GM23248 (cell line): ENCODE measurements around the gene EXOSC1. TPM values are rescaled to one million over a fixed set of nuclear protein-coding genes. Genes with fewer than 3 reads are reported as not detected.

Experiments
- DNase-seq: peaks from one replicate; pipeline ENCODE4 v3.0.0-alpha.2; 2015
- H2AFZ ChIP-seq: fragments of 200-600 bp; sonication (generic); 2 replicates; pipeline ENCODE4 v1.6.1; 2016; ENCODE audit warnings: antibody characterized with exemption
- H3F3A ChIP-seq: fragments of 200-600 bp; sonication (generic); 2 replicates; pipeline ENCODE4 v1.6.1; 2016; ENCODE audit warnings: mild to moderate bottlenecking, antibody characterized with exemption, mixed run types; ENCODE audit not compliant: insufficient read depth
- H3K27ac ChIP-seq: fragments of 200-600 bp; sonication (generic); 2 replicates; pipeline ENCODE4 v1.5.1; 2016; ENCODE audit warnings: mild to moderate bottlenecking
- H3K27me3 ChIP-seq: fragments of 200-600 bp; sonication (generic); replicated peaks from 2 replicates; pipeline ENCODE4 v1.6.1; 2016; ENCODE audit warnings: mild to moderate bottlenecking; ENCODE audit not compliant: insufficient read depth
- H3K36me3 ChIP-seq: fragments of 200-600 bp; sonication (generic); 2 replicates; pipeline ENCODE4 v1.6.1; 2016; ENCODE audit warnings: low read depth, mild to moderate bottlenecking
- H3K4me1 ChIP-seq: fragments of 200-600 bp; sonication (generic); 2 replicates; pipeline ENCODE4 v1.6.1; 2016; ENCODE audit warnings: mild to moderate bottlenecking; ENCODE audit not compliant: insufficient read depth
- H3K4me2 ChIP-seq: fragments of 200-600 bp; sonication (generic); one replicate; pipeline ENCODE4 v1.6.1; 2016; ENCODE audit warnings: mild to moderate bottlenecking; ENCODE audit not compliant: unreplicated experiment
- H3K4me3 ChIP-seq: fragments of 200-600 bp; sonication (generic); 2 replicates; pipeline ENCODE4 v1.5.1; 2016; ENCODE audit warnings: mild to moderate bottlenecking
- H3K79me2 ChIP-seq: fragments of 200-600 bp; sonication (generic); 2 replicates; pipeline ENCODE4 v1.6.1; 2016; ENCODE audit warnings: mild to moderate bottlenecking; ENCODE audit not compliant: insufficient read depth
- H3K9ac ChIP-seq: fragments of 200-600 bp; sonication (generic); 2 replicates; pipeline ENCODE4 v1.6.1; 2016; ENCODE audit warnings: mild to moderate bottlenecking
- H3K9me2 ChIP-seq: fragments of 200-600 bp; sonication (generic); 2 replicates; pipeline ENCODE4 v1.6.1; 2016; ENCODE audit warnings: mixed run types, mild to moderate bottlenecking, moderate library complexity; ENCODE audit not compliant: insufficient read depth
- H3K9me3 ChIP-seq: fragments of 200-600 bp; sonication (generic); one replicate; pipeline ENCODE4 v1.6.1; 2017; ENCODE audit warnings: low read depth
- H4K20me1 ChIP-seq: fragments of 200-600 bp; sonication (generic); 2 replicates; pipeline ENCODE4 v1.6.0; 2016; ENCODE audit not compliant: insufficient read depth
- EZH2 ChIP-seq: fragments of 200-600 bp; sonication (generic); IDR thresholded peaks from 2 replicates; pipeline ENCODE4 v1.6.1; 2018; ENCODE audit warnings: antibody characterized with exemption, mild to moderate bottlenecking; ENCODE audit not compliant: insufficient read depth, poor library complexity, severe bottlenecking
- EZH2phosphoT487 ChIP-seq: fragments of 200-600 bp; sonication (generic); IDR thresholded peaks from 2 replicates; pipeline ENCODE4 v1.6.1; 2018; ENCODE audit warnings: antibody characterized with exemption, moderate library complexity, mild to moderate bottlenecking, low read depth; ENCODE audit not compliant: insufficient read depth
- whole genome bisulfite sequencing, 2 experiments: methylation state at CpG; one replicate each; pipeline ENCODE4 v1.1.6; 2015 to 2017; ENCODE audit warnings: low lambda C conversion rate in 2 of 2, low coverage in 1 of 2; ENCODE audit errors: missing lambda C conversion rate in 2 of 2; 5-methylcytosine and 5-hydroxymethylcytosine counted together
- in situ Hi-C: fragments of 300-500 bp; cut with MboI; formaldehyde crosslinking; loops from 2 replicates; pipeline ENCODE4 v1.15.0; 2020
- polyA plus RNA-seq: library from polyadenylated mRNA; unstranded; fragments of >200 nt; fragmentation: Nextera tagmentation; extraction: Ambion mirVana; gene quantifications from 2 replicates; pipeline ENCODE4 v1.2.1, GENCODE V29; 2016
- total RNA-seq: library from RNA; depleted of rRNA; stranded (reverse); fragments of >200 nt; shearing (Covaris generic); gene quantifications from 2 replicates; pipeline ENCODE4 v1.2.3, GENCODE V29; 2014

The EXOSC1 gene
- total and polyA plus RNA-seq, 2 experiments from 2014 or later: 46.8 to 56.6 TPM

DNA sequence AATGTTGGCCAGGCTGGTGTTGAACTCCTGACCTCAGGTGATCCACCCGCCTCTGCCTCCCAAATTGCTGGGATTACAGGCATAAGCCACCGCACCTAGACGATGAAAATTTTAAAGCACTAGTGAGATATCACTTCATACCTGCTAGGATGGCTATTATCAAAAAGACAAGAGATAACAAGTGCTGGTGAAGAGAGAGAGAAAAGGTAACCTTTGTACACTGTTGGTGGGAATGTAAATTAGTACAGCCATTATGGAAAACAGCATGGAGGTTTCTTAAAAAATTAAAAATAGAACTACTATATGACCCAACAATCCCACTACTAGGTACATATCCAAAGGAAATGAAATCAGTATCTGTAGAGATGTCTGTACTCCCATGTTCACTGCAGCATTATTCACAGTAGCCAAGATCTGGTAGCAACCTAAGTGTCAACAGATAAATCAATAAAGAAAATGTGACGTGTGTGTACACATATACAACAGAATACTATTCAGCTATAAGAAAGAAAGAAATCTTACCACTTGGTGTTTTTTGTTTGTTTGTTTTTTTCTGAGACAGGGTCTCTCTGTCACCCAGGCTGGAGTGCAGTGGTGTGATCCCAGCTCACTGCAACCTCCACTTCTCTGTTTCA is 40.0 kb upstream of the EXOSC1 start:
- peaks cover 19% of the 10 kb centered on the region; the same call in 1 of the 2 replicates for H4K20me1 ChIP-seq
- no peak overlapping the region for H3K4me2 ChIP-seq
- TF ChIP-seq EZH2 (no peak), EZH2phosphoT487 (no peak)
- peaks cover 23% of the 10 kb centered on the region for H3K4me1 ChIP-seq
- H3K27ac ChIP-seq: no peak overlapping the region
- H3K9me3 ChIP-seq: no peaks in the 10 kb centered on the region
- no peaks in the 10 kb centered on the region for H3K27me3 ChIP-seq
- no peak overlapping the region for H2AFZ ChIP-seq
- no peak for DNase-seq
- H3F3A ChIP-seq: 0 out of 2 replicates have a peak, but pooled peaks cover 11% of the 10 kb centered on the region
- H3K36me3 ChIP-seq: peaks cover 10% of the 10 kb centered on the region
- in situ Hi-C loops: no loop called here
- 86 to 90% methylated on average over 4 of the region's 4 CpGs for WGBS, 2 experiments
- H3K79me2 ChIP-seq: peaks cover 100% of the 10 kb centered on the region
- no peak overlapping the region for H3K4me3 ChIP-seq
- H3K9me2 ChIP-seq: no peaks in the 10 kb centered on the region
- H3K9ac ChIP-seq: no peak overlapping the region

DNA sequence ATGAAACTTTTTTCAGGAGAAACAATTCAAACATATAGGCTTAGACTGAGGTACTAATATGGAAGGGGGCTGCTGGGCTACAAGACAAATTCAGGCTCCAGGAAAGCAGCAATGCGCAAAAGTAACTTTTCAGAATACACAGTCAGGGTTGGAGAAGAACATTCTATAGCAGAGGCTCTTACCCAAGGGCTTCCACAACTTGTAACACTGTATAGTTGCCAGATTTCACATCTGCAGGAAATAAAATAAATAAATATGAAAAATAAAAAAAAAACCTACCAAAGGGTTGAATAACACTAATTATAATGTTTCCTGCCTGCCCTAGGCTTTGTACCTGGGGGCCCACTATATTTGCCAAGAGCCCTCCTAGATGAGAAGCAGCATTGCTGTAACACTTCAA is 38.1 kb upstream of the EXOSC1 start:
- peaks cover 11% of the 10 kb centered on the region; the same call in 1 of the 2 replicates for H4K20me1 ChIP-seq
- H3K4me2 ChIP-seq: no peak overlapping the region
- H3K36me3 ChIP-seq: peaks cover 24% of the 10 kb centered on the region
- 0 out of 2 replicates have a peak, but pooled peaks cover 2% of the 10 kb centered on the region for H3F3A ChIP-seq
- H3K9me3 ChIP-seq: no peaks in the 10 kb centered on the region
- no peak overlapping the region for H2AFZ ChIP-seq
- in situ Hi-C loops: no loop called here
- DNase-seq: no peak
- peaks cover 12% of the 10 kb centered on the region for H3K4me1 ChIP-seq
- H3K79me2 ChIP-seq: peaks cover 100% of the 10 kb centered on the region
- no peaks in the 10 kb centered on the region for H3K27me3 ChIP-seq
- TF ChIP-seq EZH2phosphoT487: no peak
- TF ChIP-seq EZH2: no peak
- no peak overlapping the region for H3K27ac ChIP-seq
- H3K9me2 ChIP-seq: no peaks in the 10 kb centered on the region
- 100% methylated on average over 1 of the region's 1 CpG for WGBS, 2 experiments
- no peak overlapping the region for H3K9ac ChIP-seq
- H3K4me3 ChIP-seq: no peak overlapping the region

DNA sequence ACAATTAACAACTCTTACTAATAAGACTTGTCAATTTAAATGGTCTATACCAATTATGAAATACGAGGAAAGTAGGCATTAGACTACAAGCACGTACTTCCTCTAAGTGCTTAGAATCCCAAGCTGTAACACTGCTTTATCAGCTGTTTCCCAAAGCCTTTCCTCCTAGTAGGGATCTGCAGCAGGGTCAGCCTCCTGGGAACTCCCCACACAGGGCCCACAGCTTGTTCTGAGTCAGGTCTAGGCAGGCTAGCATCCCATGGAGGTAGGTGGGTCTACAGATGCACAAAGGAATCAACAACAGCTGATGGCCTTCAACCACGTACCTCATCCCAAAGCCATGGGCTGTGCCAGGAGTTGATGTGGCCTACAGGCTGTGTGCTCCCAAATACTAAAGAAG is 37.7 kb upstream of the EXOSC1 start:
- 91 to 93% methylated on average over 3 of the region's 3 CpGs for WGBS, 2 experiments

GRCh38 chr10:97482381-97482780 is 36.6 kb upstream of the EXOSC1 start:
- in situ Hi-C loops: no loop called here
- WGBS, 2 experiments: 93 to 97% methylated on average over 1 of the region's 1 CpG
- Histone ChIP-seq H3K36me3 (peaks cover 36% of the 10 kb centered on the region), H3K4me1 (peaks cover 11% of the 10 kb centered on the region; the same call in 1 of the 2 replicates), H3K9me2 (no peaks in the 10 kb centered on the region), H3K9me3 (no peaks in the 10 kb centered on the region), H3K79me2 (peaks cover 87% of the 10 kb centered on the region), H3K9ac (no peak overlapping the region), H3K27me3 (no peaks in the 10 kb centered on the region), H4K20me1 (peaks cover 5% of the 10 kb centered on the region; the same call in 1 of the 2 replicates), H3K27ac (no peak overlapping the region), H3K4me3 (no peak overlapping the region), H3F3A (peaks cover 12% of the 10 kb centered on the region), H3K4me2 (no peak overlapping the region), H2AFZ (no peak overlapping the region)
- no peak for DNase-seq
- TF ChIP-seq EZH2phosphoT487 (no peak), EZH2 (no peak)

More for the DNA sequence above, 37.7 kb upstream of the EXOSC1 start:
- TF ChIP-seq EZH2phosphoT487: no peak
- TF ChIP-seq EZH2: no peak
- Histone ChIP-seq H3K27me3 (no peaks in the 10 kb centered on the region), H3K79me2 (peaks cover 97% of the 10 kb centered on the region), H3F3A (peaks cover under 1% of the 10 kb centered on the region; the same call in 1 of the 2 replicates), H3K27ac (no peak overlapping the region), H3K4me1 (peaks cover 11% of the 10 kb centered on the region; the same call in 1 of the 2 replicates), H3K9ac (no peak overlapping the region), H3K9me3 (no peaks in the 10 kb centered on the region), H2AFZ (no peak overlapping the region), H3K9me2 (no peaks in the 10 kb centered on the region), H4K20me1 (peaks cover 9% of the 10 kb centered on the region; the same call in 1 of the 2 replicates), H3K4me2 (no peak overlapping the region), H3K36me3 (peaks cover 28% of the 10 kb centered on the region), H3K4me3 (no peak overlapping the region)
- in situ Hi-C loops: no loop called here
- DNase-seq: no peak
